ENCODE results near the gene CEP164. TPM values are rescaled to one million over a fixed set of nuclear protein-coding genes. Genes with fewer than 3 reads are reported as not detected.

CEP164 gene
- total and polyA plus RNA-seq, 2 experiments from 2014 or later = 13.9 to 23.8 TPM

GRCh38 chr11:117394221-117394925 lies 66.7 kb downstream of the CEP164 start:
- no peak overlapping the region for H3K4me2 ChIP-seq
- H3K27ac ChIP-seq (ENCODE audit: low read depth) = no peak overlapping the region
- ATAC-seq (no peak), DNase-seq (ENCODE audit: low spot score) (no peak)
- Mint-ChIP-seq H3K4me3 (no peak overlapping the region), H3K27me3 (ENCODE audit: insufficient read depth, low read depth, poor library complexity) (peaks cover 2% of the 10 kb centered on the region), H3K9me3 (peaks cover 25% of the 10 kb centered on the region), H3K27ac (no peak overlapping the region), H3K36me3 (ENCODE audit: low read depth) (peaks cover 61% of the 10 kb centered on the region), H3K4me1 (no peaks in the 10 kb centered on the region)
- no peaks in the 10 kb centered on the region for H3K9me2 ChIP-seq (ENCODE audit: insufficient read depth)
- no peaks in the 10 kb centered on the region for H3F3A ChIP-seq (replicated peaks; ENCODE audit: low read depth)
- no peak overlapping the region for H3K4me3 ChIP-seq
- H2AFZ ChIP-seq = no peak overlapping the region
- H3K36me3 ChIP-seq (ENCODE audit: insufficient read depth) = peaks cover 24% of the 10 kb centered on the region
- no peaks in the 10 kb centered on the region for H4K20me1 ChIP-seq (replicated peaks; ENCODE audit: insufficient read depth)
- TF ChIP-seq, protein P1, sequence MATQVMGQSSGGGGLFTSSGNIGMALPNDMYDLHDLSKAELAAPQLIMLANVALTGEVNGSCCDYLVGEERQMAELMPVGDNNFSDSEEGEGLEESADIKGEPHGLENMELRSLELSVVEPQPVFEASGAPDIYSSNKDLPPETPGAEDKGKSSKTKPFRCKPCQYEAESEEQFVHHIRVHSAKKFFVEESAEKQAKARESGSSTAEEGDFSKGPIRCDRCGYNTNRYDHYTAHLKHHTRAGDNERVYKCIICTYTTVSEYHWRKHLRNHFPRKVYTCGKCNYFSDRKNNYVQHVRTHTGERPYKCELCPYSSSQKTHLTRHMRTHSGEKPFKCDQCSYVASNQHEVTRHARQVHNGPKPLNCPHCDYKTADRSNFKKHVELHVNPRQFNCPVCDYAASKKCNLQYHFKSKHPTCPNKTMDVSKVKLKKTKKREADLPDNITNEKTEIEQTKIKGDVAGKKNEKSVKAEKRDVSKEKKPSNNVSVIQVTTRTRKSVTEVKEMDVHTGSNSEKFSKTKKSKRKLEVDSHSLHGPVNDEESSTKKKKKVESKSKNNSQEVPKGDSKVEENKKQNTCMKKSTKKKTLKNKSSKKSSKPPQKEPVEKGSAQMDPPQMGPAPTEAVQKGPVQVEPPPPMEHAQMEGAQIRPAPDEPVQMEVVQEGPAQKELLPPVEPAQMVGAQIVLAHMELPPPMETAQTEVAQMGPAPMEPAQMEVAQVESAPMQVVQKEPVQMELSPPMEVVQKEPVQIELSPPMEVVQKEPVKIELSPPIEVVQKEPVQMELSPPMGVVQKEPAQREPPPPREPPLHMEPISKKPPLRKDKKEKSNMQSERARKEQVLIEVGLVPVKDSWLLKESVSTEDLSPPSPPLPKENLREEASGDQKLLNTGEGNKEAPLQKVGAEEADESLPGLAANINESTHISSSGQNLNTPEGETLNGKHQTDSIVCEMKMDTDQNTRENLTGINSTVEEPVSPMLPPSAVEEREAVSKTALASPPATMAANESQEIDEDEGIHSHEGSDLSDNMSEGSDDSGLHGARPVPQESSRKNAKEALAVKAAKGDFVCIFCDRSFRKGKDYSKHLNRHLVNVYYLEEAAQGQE (IDR thresholded peaks at IDR 0.05; ENCODE audit: unreplicated experiment) = no peak
- H3K27me3 ChIP-seq (ENCODE audit: insufficient read depth) = no peaks in the 10 kb centered on the region
- H3K4me1 ChIP-seq (ENCODE audit: insufficient read depth) = no peaks in the 10 kb centered on the region
- H3K79me2 ChIP-seq (replicated peaks; ENCODE audit: insufficient read depth) = no peaks in the 10 kb centered on the region

GRCh38 chr11:117395476-117395875 lies 67.8 kb downstream of the CEP164 start:
- Histone ChIP-seq H3K27me3 (ENCODE audit: insufficient read depth) (no peaks in the 10 kb centered on the region), H3K79me2 (replicated peaks; ENCODE audit: insufficient read depth) (no peaks in the 10 kb centered on the region), H3K4me2 (no peak overlapping the region), H3K4me1 (ENCODE audit: insufficient read depth) (no peaks in the 10 kb centered on the region), H3K36me3 (ENCODE audit: insufficient read depth) (peaks cover 26% of the 10 kb centered on the region), H3K27ac (ENCODE audit: low read depth) (no peak overlapping the region), H3F3A (replicated peaks; ENCODE audit: low read depth) (no peaks in the 10 kb centered on the region), H2AFZ (no peak overlapping the region), H3K4me3 (no peak overlapping the region), H4K20me1 (replicated peaks; ENCODE audit: insufficient read depth) (no peaks in the 10 kb centered on the region), H3K9me2 (ENCODE audit: insufficient read depth) (no peaks in the 10 kb centered on the region)
- ATAC-seq (no peak), DNase-seq (ENCODE audit: low spot score) (no peak)
- H3K27me3 Mint-ChIP-seq (ENCODE audit: insufficient read depth, low read depth, poor library complexity) = peaks cover 2% of the 10 kb centered on the region
- no peaks in the 10 kb centered on the region for H3K4me1 Mint-ChIP-seq
- H3K27ac Mint-ChIP-seq = no peak overlapping the region
- no peak overlapping the region for H3K4me3 Mint-ChIP-seq
- H3K9me3 Mint-ChIP-seq = peaks cover 34% of the 10 kb centered on the region
- H3K36me3 Mint-ChIP-seq (ENCODE audit: low read depth) = peaks cover 69% of the 10 kb centered on the region
- TF ChIP-seq STAT1 (IDR thresholded peaks at IDR 0.05; ENCODE audit: unreplicated experiment) (no peak), EZH2phosphoT487 (IDR thresholded peaks at IDR 0.05; ENCODE audit: unreplicated experiment) (no peak), CREB1 (CRISPR knock-in tag; IDR thresholded peaks at IDR 0.05; ENCODE audit: low read depth) (no peak), ZNF114 (CRISPR knock-in tag; IDR thresholded peaks at IDR 0.05) (no peak), JUNB (IDR thresholded peaks at IDR 0.05; ENCODE audit: unreplicated experiment) (no peak)
- TF ChIP-seq, protein P2, sequence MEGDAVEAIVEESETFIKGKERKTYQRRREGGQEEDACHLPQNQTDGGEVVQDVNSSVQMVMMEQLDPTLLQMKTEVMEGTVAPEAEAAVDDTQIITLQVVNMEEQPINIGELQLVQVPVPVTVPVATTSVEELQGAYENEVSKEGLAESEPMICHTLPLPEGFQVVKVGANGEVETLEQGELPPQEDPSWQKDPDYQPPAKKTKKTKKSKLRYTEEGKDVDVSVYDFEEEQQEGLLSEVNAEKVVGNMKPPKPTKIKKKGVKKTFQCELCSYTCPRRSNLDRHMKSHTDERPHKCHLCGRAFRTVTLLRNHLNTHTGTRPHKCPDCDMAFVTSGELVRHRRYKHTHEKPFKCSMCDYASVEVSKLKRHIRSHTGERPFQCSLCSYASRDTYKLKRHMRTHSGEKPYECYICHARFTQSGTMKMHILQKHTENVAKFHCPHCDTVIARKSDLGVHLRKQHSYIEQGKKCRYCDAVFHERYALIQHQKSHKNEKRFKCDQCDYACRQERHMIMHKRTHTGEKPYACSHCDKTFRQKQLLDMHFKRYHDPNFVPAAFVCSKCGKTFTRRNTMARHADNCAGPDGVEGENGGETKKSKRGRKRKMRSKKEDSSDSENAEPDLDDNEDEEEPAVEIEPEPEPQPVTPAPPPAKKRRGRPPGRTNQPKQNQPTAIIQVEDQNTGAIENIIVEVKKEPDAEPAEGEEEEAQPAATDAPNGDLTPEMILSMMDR (conservative IDR thresholded peaks at IDR 0.05; ENCODE audit: low read depth in 2 of 2) = no peak
- TF ChIP-seq, protein P1 (IDR thresholded peaks at IDR 0.05; ENCODE audit: unreplicated experiment) = no peak
